ENCODE results near the gene LIN37.
A peak's percentile ranks its signal among the peaks of the same experiment; 100 is the strongest.

LIN37 gene

DNA sequence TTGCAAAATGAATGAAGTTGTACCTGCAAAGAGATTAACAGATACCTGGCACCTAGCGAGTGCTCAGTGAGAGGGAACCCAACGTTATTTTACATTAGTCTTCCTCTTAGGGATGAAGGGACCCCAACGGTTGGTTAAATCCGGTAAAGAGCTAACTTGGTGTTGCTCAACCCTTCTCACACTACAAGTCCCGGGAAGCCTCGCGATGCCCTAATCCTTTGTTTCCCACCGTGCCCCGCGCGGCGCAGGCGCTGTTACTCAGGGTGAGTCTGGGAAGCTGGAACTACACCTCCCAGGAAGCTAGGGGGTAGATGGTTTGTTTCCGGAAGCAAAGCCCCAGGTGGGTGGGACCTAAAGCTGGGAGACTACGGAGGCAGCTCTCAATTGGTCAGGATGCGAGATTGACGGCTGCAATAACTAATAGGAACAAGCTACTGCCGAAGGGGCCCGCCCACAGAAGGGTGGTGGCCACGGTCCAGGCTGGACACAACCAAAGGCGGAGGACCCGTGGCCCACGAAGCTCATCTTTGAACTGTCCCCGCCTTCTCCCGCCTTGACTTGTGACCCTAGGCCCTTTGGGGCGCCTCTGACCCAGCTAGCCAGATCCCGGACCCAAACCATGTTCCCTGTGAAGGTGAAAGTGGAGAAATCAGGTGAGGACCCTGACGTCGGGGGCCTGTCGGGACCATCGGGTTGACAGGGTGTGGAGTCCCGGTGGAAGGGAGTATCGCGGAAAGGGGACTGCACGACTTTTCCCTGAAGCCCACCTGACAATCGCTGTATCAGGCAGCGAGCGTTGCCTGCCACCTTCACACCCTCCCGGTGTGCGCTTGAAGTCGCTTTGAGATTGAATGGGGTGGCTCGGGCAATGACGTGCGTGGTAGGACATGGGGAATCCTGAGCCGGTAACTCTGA lies at the start of gene LIN37:
TSS of gene LIN37 (plus strand) at position 471 of the 915 bp plus-strand sequence. CDS start at position 620, 149 bp downstream.
- DNase-seq (ENCODE audit: low spot score) = peak; percentile 100

DNA sequence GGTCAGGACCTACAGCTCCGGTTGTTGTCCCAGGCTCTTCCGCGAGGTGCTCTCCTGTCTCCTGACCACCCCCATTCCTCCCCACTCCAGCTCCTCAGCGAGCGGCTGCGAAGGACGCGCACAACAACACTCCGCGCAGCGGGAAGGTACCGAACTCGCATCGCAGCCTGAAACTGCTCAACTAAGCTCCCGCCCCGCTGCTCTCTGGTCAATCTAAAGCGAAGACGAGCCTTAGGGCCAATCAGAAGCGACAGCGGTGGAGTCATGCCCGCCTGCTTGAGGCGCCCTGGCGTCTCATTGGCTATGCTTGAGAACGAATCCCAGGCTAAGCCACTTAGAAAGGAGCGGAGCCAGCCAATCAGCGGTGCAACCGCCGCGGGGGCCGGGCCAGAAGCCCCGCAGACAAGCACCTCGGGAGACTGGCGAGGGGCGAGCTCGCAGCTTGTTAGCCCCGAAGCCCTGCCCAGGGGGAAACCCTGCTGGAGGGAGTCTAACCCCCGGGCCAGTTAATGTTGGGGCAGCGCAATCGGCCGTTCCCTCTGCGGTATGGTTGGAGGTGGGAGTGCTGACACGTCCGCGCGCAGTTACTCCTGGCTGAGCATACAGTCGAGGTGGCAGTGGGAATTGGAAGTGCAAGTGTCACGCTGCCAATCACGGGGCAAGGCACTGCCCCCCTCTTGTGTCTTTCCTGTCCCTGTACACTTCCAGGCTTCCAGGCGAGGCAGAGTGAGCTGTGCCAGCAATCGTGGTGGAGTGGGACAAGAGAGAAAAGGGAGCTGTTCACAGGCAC lies 46.0 kb upstream of the LIN37 start:
- DNase-seq (ENCODE audit: low spot score) = peak; percentile 98

GRCh38 chr19:35703343-35703742 lies 45.0 kb upstream of the LIN37 start:
- DNase-seq (ENCODE audit: low spot score) = no peak

- no peak for DNase-seq (ENCODE audit: low spot score)
These were observed 44.2 kb upstream of the LIN37 start, which contains the start of gene ZBTB32 for GRCh38 chr19:35704218-35704617. TSS of gene ZBTB32 (plus strand) at chr19:35704558. CDS start at chr19:35714627, 10,069 bp downstream.

GRCh38 chr19:35708391-35708790 lies 40.0 kb upstream of the LIN37 start:
- DNase-seq (ENCODE audit: low spot score) = no peak

DNA sequence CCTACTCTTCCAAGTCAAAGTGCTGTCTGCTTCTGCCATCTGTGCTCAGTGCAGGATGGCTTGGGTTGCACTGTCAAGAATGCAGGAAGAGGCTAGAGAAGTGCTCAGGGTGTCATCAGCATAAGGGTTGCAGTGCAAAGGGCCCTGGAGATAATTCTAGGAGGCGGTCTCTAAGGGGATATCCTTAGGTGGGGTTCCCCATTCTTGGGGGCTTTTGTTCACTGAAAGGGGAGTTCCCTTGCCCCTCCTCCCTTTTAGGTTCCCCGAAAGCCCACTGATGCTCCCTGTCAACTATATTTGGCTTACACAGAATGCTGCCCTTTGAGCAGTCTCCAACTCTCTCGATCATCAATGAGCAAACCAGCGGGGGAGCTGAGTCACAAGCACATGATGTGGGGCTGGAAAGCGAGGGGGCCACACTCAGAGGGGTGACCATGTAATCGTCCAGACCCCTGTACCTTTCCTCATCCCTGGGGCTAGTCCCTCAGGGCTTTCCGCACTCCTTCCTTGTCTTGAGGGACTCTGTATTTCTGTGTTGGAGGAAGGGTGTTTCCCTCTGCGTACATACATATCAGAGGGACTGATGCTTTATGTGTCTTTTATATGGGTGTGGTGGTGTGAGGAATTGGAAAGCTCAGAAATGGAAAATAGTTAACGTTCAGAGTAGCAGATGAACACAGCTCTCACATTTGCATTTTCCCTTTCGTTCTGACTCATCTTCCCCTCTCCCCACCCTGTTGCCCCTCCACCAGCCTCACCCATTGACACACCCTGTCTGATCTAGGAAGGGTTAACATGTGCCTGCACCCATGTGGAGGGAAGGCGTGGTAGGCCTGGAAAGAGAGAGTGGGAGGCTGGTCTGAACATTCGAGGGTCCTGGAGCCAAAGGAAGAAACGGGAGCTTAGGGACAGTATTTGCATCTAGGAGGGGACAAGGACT lies 37.3 kb upstream of the LIN37 start:
- DNase-seq (ENCODE audit: low spot score) = peak; percentile 94

DNA sequence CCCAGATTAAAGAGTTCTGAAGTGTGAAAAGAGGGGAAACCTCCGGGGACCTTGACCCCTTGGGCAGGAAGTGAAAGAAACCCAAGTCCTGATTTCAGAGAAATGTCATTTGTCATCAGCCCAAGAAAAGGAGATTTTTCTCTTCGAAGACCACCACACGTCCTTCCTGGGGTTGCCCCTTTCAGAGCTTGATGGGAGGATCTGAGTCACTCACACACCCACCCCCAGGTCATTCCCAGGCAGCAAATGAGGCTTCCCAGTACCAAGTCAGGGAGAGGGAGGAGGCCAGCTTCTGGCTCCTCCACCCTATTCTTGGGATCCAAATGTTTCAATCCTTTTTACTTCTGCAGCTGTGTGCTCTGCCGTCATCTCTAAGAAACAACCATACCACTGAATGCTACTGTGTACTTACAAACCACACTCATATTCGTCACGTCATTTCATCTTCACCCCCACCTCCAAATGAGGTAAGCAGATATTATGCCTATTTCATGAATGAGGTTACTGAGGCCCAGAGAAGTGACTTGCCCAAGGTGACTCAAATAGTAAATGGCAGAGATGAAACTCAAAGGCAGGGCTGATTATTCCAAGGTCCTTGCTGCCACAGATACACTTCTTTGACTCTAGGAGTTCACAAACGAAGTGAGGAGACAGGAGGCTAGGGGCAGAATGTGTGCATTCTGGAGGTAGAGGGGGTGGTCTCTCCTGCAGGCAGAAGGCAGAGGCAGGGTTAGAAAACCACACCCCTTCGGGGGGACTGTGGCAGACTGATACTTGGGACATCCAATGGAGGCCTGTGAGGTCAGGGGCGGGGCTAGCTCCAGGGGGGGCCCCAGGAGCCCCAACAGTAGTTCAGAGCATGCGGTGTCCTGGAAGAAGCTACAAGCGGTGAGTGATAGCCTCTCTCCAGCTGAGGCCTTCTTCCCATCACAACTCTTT lies 35.5 kb upstream of the LIN37 start:
- DNase-seq (ENCODE audit: low spot score) = peak; percentile 94

DNA sequence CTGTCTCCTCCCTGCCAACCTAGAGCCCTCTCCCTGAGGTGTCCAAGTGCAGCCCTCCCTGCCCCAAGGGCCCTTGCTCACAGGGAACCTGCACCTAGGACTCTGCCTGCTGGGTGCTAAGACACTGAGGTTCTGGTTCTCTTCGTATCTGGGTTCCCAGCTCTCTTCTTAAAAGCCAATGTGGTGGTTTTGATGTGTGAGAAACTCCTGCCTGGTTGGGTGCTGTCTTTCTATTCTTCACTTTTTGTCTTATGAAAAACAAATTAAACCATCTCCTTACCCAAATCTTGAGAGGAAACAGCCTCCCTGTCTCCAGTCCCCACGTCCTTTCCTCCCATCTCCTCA lies 34.9 kb upstream of the LIN37 start:
- DNase-seq (ENCODE audit: low spot score) = no peak

- DNase-seq (ENCODE audit: low spot score) = no peak
These were observed 34.4 kb upstream of the LIN37 start for GRCh38 chr19:35713904-35714495.

GRCh38 chr19:35714601-35715354 lies 33.6 kb upstream of the LIN37 start:
- peak; percentile 61 for DNase-seq (ENCODE audit: low spot score)

- no peak for DNase-seq (ENCODE audit: low spot score)
These were observed 33.0 kb upstream of the LIN37 start for GRCh38 chr19:35715355-35715809.

- no peak for DNase-seq (ENCODE audit: low spot score)
These were observed 32.2 kb upstream of the LIN37 start for GRCh38 chr19:35715981-35716800.

DNA sequence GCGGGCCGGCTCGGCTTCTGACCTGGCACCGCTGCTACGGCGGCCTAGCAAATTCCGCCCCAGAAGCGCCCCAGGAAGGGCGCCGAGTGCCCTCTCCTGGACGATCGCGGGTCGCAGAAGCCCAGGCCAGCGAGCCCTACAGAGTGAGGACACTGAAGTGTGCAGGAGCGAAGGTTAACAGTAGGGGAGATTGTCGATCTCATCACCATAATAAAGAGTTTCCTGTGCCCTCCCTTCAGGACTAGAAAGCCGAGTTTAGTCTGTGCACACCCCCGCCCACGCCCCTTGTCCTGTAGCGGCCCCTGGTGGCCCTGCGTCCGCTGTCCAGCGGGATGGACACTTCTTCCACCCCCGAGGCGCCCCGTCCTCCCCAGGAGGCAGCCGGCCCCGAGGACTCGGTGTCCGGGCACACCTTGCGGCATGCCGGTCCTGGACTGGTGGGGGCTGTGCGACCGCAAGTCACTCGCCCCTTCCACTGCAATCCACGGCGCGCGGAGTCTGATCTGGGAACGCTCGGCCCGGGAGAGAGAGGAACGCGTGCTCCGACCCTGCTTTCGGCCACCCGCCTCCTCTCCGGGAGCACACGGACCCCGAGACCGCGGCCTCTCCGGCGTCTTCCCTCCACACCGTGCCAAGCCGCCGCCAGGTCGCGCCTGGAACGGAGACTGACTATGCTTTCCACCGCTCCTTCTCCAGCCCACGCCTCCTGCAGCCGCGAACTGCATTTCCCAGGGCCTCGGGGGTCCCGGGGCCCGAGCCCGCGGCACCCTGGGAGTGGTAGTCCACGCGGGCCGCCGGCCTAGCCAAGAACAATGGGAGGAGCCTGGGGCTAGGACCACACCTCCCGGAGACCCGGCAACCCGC lies 31.3 kb upstream of the LIN37 start:
- DNase-seq (ENCODE audit: low spot score) = peak; percentile 97

DNA sequence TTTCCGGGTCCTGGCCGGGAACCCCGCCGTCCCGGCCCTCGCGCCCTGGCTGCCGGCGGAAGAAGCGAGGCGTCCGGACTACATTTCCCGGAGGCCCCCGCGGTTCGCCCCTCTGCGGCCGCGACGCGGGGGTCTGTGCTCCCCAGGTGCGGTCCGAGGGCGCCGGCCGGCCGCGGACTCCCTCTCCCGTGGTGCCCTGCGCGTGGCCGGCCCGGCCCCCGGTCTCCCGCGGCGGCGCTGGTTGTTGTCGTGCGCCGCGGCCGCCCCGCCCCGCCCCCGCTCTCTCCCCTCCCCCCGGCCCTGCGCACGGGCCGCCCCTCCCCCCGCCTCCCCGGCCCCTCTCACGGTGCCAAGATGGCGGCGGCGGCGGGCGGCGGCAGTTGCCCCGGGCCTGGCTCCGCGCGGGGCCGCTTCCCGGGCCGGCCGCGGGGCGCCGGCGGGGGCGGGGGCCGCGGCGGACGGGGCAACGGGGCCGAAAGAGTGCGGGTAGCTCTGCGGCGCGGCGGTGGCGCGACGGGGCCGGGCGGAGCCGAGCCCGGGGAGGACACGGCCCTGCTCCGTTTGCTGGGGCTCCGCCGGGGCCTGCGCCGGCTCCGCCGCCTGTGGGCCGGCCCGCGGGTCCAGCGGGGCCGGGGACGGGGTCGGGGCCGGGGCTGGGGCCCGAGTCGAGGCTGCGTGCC lies 30.6 kb upstream of the LIN37 start, which contains the start of gene KMT2B:
TSS of gene KMT2B (plus strand) at position 339 of the 680 bp plus-strand sequence. CDS start at position 355, 16 bp downstream.
- no peak for DNase-seq (ENCODE audit: low spot score)

GRCh38 chr19:35718345-35719041 lies 29.9 kb upstream of the LIN37 start:
- DNase-seq (ENCODE audit: low spot score) = peak; percentile 49

Data from activated CD4-positive, alpha-beta T cell treated with anti-CD3 and anti-CD28 coated beads, Interleukin-2, Interleukin-4, amounts not matched to agents 100 ng/mL and 50 ng/mL, durations not matched to agents 16 hours and 8 hours (primary cell).